HFFc6 (cell line): ENCODE results near the gene KCNC1. TPM values are rescaled to one million over a fixed set of nuclear protein-coding genes. Genes with fewer than 3 reads are reported as not detected.

Source experiments
- DNase-seq: peaks from one replicate; pipeline ENCODE4 v3.0.0-alpha.2; 2018
- H3K27ac Mint-ChIP-seq: 2 replicates; pipeline ENCODE4 v1.8.0; 2020; ENCODE audit warnings: mild to moderate bottlenecking, mixed read lengths
- H3K27me3 Mint-ChIP-seq: 2 replicates; pipeline ENCODE4 v1.8.0; 2021; ENCODE audit warnings: mild to moderate bottlenecking, moderate library complexity, mixed read lengths; ENCODE audit not compliant: insufficient read depth
- H3K36me3 Mint-ChIP-seq: 2 replicates; pipeline ENCODE4 v1.8.0; 2021; ENCODE audit warnings: low read depth, mixed read lengths
- H3K4me1 Mint-ChIP-seq: 2 replicates; pipeline ENCODE4 v1.8.0; 2020; ENCODE audit warnings: low read depth, mixed read lengths
- H3K4me3 Mint-ChIP-seq: 2 replicates; pipeline ENCODE4 v1.8.0; 2020; ENCODE audit warnings: mild to moderate bottlenecking, moderate library complexity, mixed read lengths
- H3K9me3 Mint-ChIP-seq: 2 replicates; pipeline ENCODE4 v1.8.0; 2020; ENCODE audit warnings: mild to moderate bottlenecking, mixed read lengths
- CTCF ChIP-seq: fragments of 200-600 bp; sonication (generic); IDR thresholded peaks from 2 replicates; pipeline ENCODE4 v1.5.0; 2021; ENCODE audit warnings: antibody characterized with exemption, mild to moderate bottlenecking
- total RNA-seq, 6 experiments: library from RNA; stranded (reverse); fragmentation: NEBNext Ultra II Directional; extraction: Animal tissue kit (Norgen Biotek cat#: 25700); gene quantifications; 2 replicates in 1 of 6; 3 replicates in 5 of 6; pipeline ENCODE4 v1.2.3, GENCODE V29; 2021

Gene KCNC1
- total RNA-seq, 6 experiments from 2014 or later = not detected

- TF ChIP-seq CTCF = no peak
- H3K9me3 Mint-ChIP-seq = no peaks in the 10 kb centered on the region
- no peak overlapping the region for H3K4me3 Mint-ChIP-seq
- H3K27ac Mint-ChIP-seq = peak overlapping the region; percentile 0; the same call in 1 of the 2 replicates
- H3K27me3 Mint-ChIP-seq = peaks cover 12% of the 10 kb centered on the region
- H3K4me1 Mint-ChIP-seq = 0 out of 2 replicates have a peak, but pooled peaks cover 4% of the 10 kb centered on the region
- H3K36me3 Mint-ChIP-seq = no peaks in the 10 kb centered on the region
- peak; percentile 9 for DNase-seq
Measured at GRCh38 chr11:17765356-17766072, 30.9 kb downstream of the KCNC1 start.

GRCh38 chr11:17766073-17766359, 31.4 kb downstream of the KCNC1 start:
- Mint-ChIP-seq H3K4me1 (0 out of 2 replicates have a peak, but pooled peaks cover 4% of the 10 kb centered on the region), H3K9me3 (no peaks in the 10 kb centered on the region), H3K27ac (no peak overlapping the region), H3K4me3 (no peak overlapping the region), H3K27me3 (peaks cover 15% of the 10 kb centered on the region), H3K36me3 (no peaks in the 10 kb centered on the region)
- no peak for TF ChIP-seq CTCF
- DNase-seq = no peak

GRCh38 chr11:17766590-17766989, 32.0 kb downstream of the KCNC1 start:
- Mint-ChIP-seq H3K4me3 (no peak overlapping the region), H3K4me1 (0 out of 2 replicates have a peak, but pooled peaks cover 4% of the 10 kb centered on the region), H3K27ac (no peak overlapping the region), H3K36me3 (no peaks in the 10 kb centered on the region), H3K27me3 (peaks cover 15% of the 10 kb centered on the region), H3K9me3 (no peaks in the 10 kb centered on the region)
- TF ChIP-seq CTCF = no peak
- DNase-seq = no peak

- no peak for TF ChIP-seq CTCF
- Mint-ChIP-seq H3K27me3 (peaks cover 15% of the 10 kb centered on the region), H3K4me1 (0 out of 2 replicates have a peak, but pooled peaks cover 4% of the 10 kb centered on the region), H3K36me3 (no peaks in the 10 kb centered on the region), H3K9me3 (no peaks in the 10 kb centered on the region), H3K27ac (no peak overlapping the region), H3K4me3 (no peak overlapping the region)
- DNase-seq = no peak
Measured at GRCh38 chr11:17767301-17767885, 32.8 kb downstream of the KCNC1 start.

GRCh38 chr11:17767914-17768313, 33.3 kb downstream of the KCNC1 start:
- H3K9me3 Mint-ChIP-seq = no peaks in the 10 kb centered on the region
- no peaks in the 10 kb centered on the region for H3K36me3 Mint-ChIP-seq
- 0 out of 2 replicates have a peak, but pooled peaks cover 4% of the 10 kb centered on the region for H3K4me1 Mint-ChIP-seq
- H3K27ac Mint-ChIP-seq = no peak overlapping the region
- DNase-seq = no peak
- H3K27me3 Mint-ChIP-seq = peaks cover 15% of the 10 kb centered on the region
- no peak for TF ChIP-seq CTCF
- no peak overlapping the region for H3K4me3 Mint-ChIP-seq
